GM21381 (cell line): ENCODE results near the gene OR52B2.
A peak's percentile ranks its signal among the peaks of the same experiment; 100 is the strongest.

Source experiments
- ATAC-seq: cut with Tn5 transposase; IDR thresholded peaks from one replicate; pipeline ENCODE4 v1.9.1; 2021; ENCODE audit warnings: mild to moderate bottlenecking, moderate library complexity; ENCODE audit not compliant: unreplicated experiment

OR52B2 gene

GRCh38 chr11:6170226-6170625 lies at the start of gene OR52B2:
OR52B2 (minus strand) TSS chr11:6170326; CDS start chr11:6170326, 0 bp downstream.
- ATAC-seq, result no peak

GRCh38 chr11:6219359-6219758 lies 49.2 kb upstream of the OR52B2 start:
- ATAC-seq, result no peak

GRCh38 chr11:6217722-6218121 lies 47.6 kb upstream of the OR52B2 start:
- no peak for ATAC-seq

- ATAC-seq, result no peak
These were observed 46.4 kb upstream of the OR52B2 start for GRCh38 chr11:6216501-6216900.

- no peak for ATAC-seq
These were observed 44.4 kb upstream of the OR52B2 start for GRCh38 chr11:6214530-6214929.

- ATAC-seq, result no peak
These were observed 40.3 kb upstream of the OR52B2 start for GRCh38 chr11:6210274-6210955.

GRCh38 chr11:6209801-6210200 lies 39.7 kb upstream of the OR52B2 start:
- ATAC-seq, result no peak

GRCh38 chr11:6206456-6207180 lies 36.5 kb upstream of the OR52B2 start:
- ATAC-seq, result no peak

GRCh38 chr11:6205366-6205765 lies 35.2 kb upstream of the OR52B2 start, which contains the start of gene C11orf42:
C11orf42 (plus strand) TSS chr11:6205557; CDS start chr11:6205616, 59 bp downstream.
- no peak for ATAC-seq

- ATAC-seq, result no peak
These were observed 34.6 kb upstream of the OR52B2 start for GRCh38 chr11:6204706-6205105.

- peak; percentile 76 for ATAC-seq
These were observed 33.2 kb upstream of the OR52B2 start for GRCh38 chr11:6203327-6203726.

GRCh38 chr11:6202041-6202440 lies 31.9 kb upstream of the OR52B2 start:
- no peak for ATAC-seq

- ATAC-seq, result no peak
These were observed 31.4 kb upstream of the OR52B2 start for GRCh38 chr11:6201481-6201880.

- no peak for ATAC-seq
These were observed 30.8 kb upstream of the OR52B2 start for GRCh38 chr11:6200975-6201374.

- ATAC-seq, result no peak
These were observed 29.2 kb upstream of the OR52B2 start, which contains the start of gene OR52W1 for GRCh38 chr11:6199174-6199810. OR52W1 (plus strand) TSS chr11:6199224; CDS start chr11:6199224, 0 bp downstream.

- no peak for ATAC-seq
These were observed 27.5 kb upstream of the OR52B2 start for GRCh38 chr11:6197466-6198200.

- no peak for ATAC-seq
These were observed 26.3 kb upstream of the OR52B2 start for GRCh38 chr11:6196396-6196795.

GRCh38 chr11:6194065-6194581 lies 24.0 kb upstream of the OR52B2 start:
- no peak for ATAC-seq

- no peak for ATAC-seq
These were observed 21.6 kb upstream of the OR52B2 start for GRCh38 chr11:6191742-6192141.

- ATAC-seq, result no peak
These were observed 5.3 kb upstream of the OR52B2 start for GRCh38 chr11:6175440-6175839.
